RWPE2 (cell line): ENCODE measurements around the gene ARHGEF7.

ENCODE experiments used
- ATAC-seq: fragments of 200-7000 bp; cut with Tn5 transposase; 3 replicates; pipeline ENCODE4 v1.9.1; 2021; ENCODE audit warnings: low read depth
- DNase-seq: peaks from one replicate; pipeline ENCODE4 v3.0.0-alpha.2; 2020; ENCODE audit warnings: low spot score
- H3K27ac ChIP-seq: fragments of 450-650 bp; 2 replicates; pipeline ENCODE4 v1.5.1; 2017; ENCODE audit warnings: mild to moderate bottlenecking; ENCODE audit not compliant: poor library complexity, severe bottlenecking
- H3K27me3 ChIP-seq: fragments of 250-450 bp; sonication (Bioruptor Pico); 2 replicates; pipeline ENCODE4 v1.5.1; 2021; ENCODE audit warnings: mild to moderate bottlenecking, moderate library complexity; ENCODE audit not compliant: insufficient read depth, poor library complexity, severe bottlenecking
- H3K36me3 ChIP-seq: fragments of 250-450 bp; sonication (Bioruptor Pico); 2 replicates; pipeline ENCODE4 v1.5.1; 2020; ENCODE audit warnings: low read depth, mild to moderate bottlenecking, moderate library complexity
- H3K4me1 ChIP-seq: fragments of 250-450 bp; sonication (Bioruptor Pico); 2 replicates; pipeline ENCODE4 v1.5.1; 2021; ENCODE audit warnings: mild to moderate bottlenecking, moderate library complexity; ENCODE audit not compliant: insufficient read depth, poor library complexity, severe bottlenecking
- H3K4me3 ChIP-seq: fragments of 250-450 bp; sonication (Bioruptor Pico); 2 replicates; pipeline ENCODE4 v1.5.1; 2021; ENCODE audit warnings: mild to moderate bottlenecking, moderate library complexity; ENCODE audit not compliant: severe bottlenecking
- H3K9me3 ChIP-seq: fragments of 250-450 bp; sonication (Bioruptor Pico); 2 replicates; pipeline ENCODE4 v1.5.1; 2021; ENCODE audit warnings: mild to moderate bottlenecking, moderate library complexity; ENCODE audit not compliant: severe bottlenecking
- TF ChIP-seq, protein P1 (sequence below): fragments of 450-650 bp; IDR thresholded peaks from one replicate; pipeline ENCODE4 v1.5.1; 2017; ENCODE audit warnings: mild to moderate bottlenecking, moderate library complexity; ENCODE audit not compliant: poor library complexity, severe bottlenecking

ARHGEF7 gene

DNA sequence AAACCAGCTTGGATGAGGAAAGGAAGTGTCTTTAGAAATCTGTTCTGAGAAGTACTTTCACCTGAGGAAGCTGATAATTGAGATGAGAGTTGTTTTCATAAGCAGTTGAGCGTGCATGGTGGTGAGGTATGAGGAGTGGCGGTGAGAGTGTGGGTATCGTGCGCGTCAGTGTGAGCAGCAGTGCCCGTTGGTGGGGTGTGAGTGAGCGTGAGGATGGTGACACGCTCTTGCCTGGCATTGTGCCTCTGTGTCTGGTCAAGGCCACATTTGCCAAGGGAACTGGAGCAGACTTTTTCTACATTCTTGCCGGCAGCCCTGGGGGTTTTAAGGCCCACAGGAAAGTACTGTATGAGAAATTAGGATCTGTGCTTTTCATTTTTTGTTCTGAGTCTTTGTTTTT is 168.9 kb downstream of the ARHGEF7 start:
- no peaks in the 10 kb centered on the region for H3K27me3 ChIP-seq
- H3K4me3 ChIP-seq: no peak overlapping the region
- DNase-seq: no peak
- TF ChIP-seq, protein P1, sequence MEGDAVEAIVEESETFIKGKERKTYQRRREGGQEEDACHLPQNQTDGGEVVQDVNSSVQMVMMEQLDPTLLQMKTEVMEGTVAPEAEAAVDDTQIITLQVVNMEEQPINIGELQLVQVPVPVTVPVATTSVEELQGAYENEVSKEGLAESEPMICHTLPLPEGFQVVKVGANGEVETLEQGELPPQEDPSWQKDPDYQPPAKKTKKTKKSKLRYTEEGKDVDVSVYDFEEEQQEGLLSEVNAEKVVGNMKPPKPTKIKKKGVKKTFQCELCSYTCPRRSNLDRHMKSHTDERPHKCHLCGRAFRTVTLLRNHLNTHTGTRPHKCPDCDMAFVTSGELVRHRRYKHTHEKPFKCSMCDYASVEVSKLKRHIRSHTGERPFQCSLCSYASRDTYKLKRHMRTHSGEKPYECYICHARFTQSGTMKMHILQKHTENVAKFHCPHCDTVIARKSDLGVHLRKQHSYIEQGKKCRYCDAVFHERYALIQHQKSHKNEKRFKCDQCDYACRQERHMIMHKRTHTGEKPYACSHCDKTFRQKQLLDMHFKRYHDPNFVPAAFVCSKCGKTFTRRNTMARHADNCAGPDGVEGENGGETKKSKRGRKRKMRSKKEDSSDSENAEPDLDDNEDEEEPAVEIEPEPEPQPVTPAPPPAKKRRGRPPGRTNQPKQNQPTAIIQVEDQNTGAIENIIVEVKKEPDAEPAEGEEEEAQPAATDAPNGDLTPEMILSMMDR: no peak
- no peak overlapping the region for H3K27ac ChIP-seq
- peaks cover 47% of the 10 kb centered on the region for H3K36me3 ChIP-seq
- no peak for ATAC-seq
- H3K4me1 ChIP-seq: no peaks in the 10 kb centered on the region
- H3K9me3 ChIP-seq: no peaks in the 10 kb centered on the region

DNA sequence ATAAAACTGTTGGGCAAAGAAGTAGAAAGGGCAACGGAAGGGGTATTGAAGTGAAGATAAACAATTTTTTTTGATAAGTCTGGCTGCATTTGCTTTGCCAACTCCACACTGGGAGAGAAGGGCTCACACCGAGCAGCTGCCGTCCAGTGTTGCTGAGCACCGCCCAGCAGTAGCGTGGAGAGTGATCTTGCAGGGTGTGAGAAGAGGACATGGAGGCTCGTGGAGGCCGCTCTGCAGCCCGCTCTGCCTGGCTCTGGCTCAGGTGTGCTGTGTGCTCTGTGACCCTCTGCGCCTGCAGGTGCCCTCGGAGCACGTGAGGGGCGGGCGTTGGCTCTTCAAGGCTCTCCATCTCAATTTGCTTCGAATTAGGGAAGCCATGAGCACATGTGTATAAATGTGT is 169.5 kb downstream of the ARHGEF7 start:
- ATAC-seq (no peak), DNase-seq (no peak)
- Histone ChIP-seq H3K4me3 (no peak overlapping the region), H3K27me3 (no peaks in the 10 kb centered on the region), H3K9me3 (no peaks in the 10 kb centered on the region), H3K27ac (no peak overlapping the region), H3K36me3 (peaks cover 50% of the 10 kb centered on the region), H3K4me1 (no peaks in the 10 kb centered on the region)
- TF ChIP-seq, protein P1: no peak

DNA sequence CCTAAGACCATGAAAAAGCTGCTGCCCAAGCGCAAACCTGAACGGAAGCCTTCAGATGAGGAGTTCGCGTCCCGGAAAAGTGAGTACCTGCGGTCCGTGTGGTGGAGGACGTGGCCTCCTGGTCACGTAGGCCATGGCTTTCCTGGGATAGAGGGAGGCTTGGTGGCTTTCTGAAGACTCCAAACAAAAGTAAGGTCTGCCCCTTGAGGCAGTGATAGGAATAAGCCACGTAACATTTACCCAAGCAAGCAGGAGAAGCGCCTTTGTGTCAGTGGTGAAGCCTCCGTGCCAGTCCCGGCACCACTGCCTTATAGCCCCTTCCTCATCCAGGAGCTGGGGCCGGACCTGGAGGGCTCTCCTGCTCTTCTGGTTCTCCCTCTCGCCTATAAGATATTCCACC is 171.1 kb downstream of the ARHGEF7 start:
- H3K36me3 ChIP-seq: peaks cover 46% of the 10 kb centered on the region
- no peaks in the 10 kb centered on the region for H3K27me3 ChIP-seq
- H3K9me3 ChIP-seq: no peaks in the 10 kb centered on the region
- TF ChIP-seq, protein P1: no peak
- H3K4me1 ChIP-seq: no peaks in the 10 kb centered on the region
- no peak overlapping the region for H3K27ac ChIP-seq
- no peak overlapping the region for H3K4me3 ChIP-seq
- DNase-seq: no peak
- no peak for ATAC-seq

DNA sequence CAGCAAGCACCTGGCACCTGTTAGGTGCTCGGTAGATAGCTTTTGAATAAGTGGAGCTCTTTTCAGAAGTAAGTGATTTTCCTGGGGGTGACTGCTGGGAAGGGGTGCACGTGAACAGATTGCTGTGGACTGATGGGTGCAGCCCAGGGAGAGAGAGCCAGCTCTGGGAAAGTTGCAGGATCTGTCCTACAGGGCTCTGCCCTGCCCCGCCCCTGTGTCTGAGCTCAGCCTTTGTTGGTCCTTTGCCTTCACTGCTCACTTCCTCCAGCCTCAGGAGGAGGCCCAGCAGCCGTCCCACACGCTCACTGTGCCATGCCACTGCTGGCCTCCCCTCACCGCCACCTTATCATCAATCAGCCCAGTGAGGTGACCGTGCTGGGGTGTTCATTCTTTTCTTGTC is 171.6 kb downstream of the ARHGEF7 start:
- H3K4me3 ChIP-seq: no peak overlapping the region
- peaks cover 49% of the 10 kb centered on the region for H3K36me3 ChIP-seq
- TF ChIP-seq, protein P1: no peak
- DNase-seq (no peak), ATAC-seq (no peak)
- no peaks in the 10 kb centered on the region for H3K4me1 ChIP-seq
- H3K27me3 ChIP-seq: no peaks in the 10 kb centered on the region
- H3K9me3 ChIP-seq: no peaks in the 10 kb centered on the region
- no peak overlapping the region for H3K27ac ChIP-seq

DNA sequence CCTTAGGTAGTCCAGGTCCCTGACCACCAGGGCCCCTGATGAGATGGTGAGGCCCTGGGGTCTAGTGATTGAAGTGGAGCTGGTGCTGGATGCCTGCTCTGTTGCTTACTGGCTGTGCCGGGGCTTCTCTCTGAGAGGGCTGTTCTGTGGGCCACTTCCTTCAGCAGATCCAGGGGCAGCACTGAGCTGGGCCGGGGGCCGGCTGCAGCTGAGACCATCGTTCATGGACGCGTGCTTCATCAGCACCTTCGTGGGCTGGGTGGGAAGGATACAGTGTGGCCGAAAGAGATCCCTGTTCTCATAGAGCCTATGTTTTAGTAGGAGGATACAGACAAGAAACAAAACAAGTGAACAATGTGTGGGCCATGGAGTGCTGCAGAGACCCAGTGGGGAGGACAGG is 172.1 kb downstream of the ARHGEF7 start:
- Histone ChIP-seq H3K27ac (no peak overlapping the region), H3K27me3 (no peaks in the 10 kb centered on the region), H3K4me1 (no peaks in the 10 kb centered on the region), H3K9me3 (no peaks in the 10 kb centered on the region), H3K36me3 (peaks cover 54% of the 10 kb centered on the region), H3K4me3 (no peak overlapping the region)
- no peak for DNase-seq
- TF ChIP-seq, protein P1: no peak
- no peak for ATAC-seq
